ENCODE data around the gene GNA14. TPM values are rescaled to one million over a fixed set of nuclear protein-coding genes. Genes with fewer than 3 reads are reported as not detected.

The GNA14 gene
- total RNA-seq, 1 experiment from 2014 or later: 0.37 TPM

GRCh38 chr9:77586591-77586990 is 61.5 kb downstream of the GNA14 start:
- WGBS (ENCODE audit: extremely low coverage, insufficient read length, low lambda C conversion rate): no CpG with 5 or more reads among the region's 12 CpGs
- no peak overlapping the region for H3K4me2 ChIP-seq (ENCODE audit: insufficient read depth, insufficient read length, low read length)
- H3K18ac ChIP-seq (ENCODE audit: insufficient read length, low read depth, low read length): no peak overlapping the region
- H3K9me3 ChIP-seq (ENCODE audit: control insufficient read depth, low read depth, low read length): no peaks in the 10 kb centered on the region
- no peak overlapping the region for H4K5ac ChIP-seq (ENCODE audit: insufficient read length, low read depth, low read length)
- peak overlapping the region in 2 of 3 experiments; percentile 39 to 96; a peak in 3 of 7 replicates for H3K27ac Mint-ChIP-seq
- TF ChIP-seq CTCF (conservative IDR thresholded peaks at IDR 0.05): no peak
- H4K20me1 ChIP-seq (ENCODE audit: control insufficient read depth, insufficient read depth, insufficient read length): no peaks in the 10 kb centered on the region
- no peak overlapping the region for H2AK5ac ChIP-seq (ENCODE audit: insufficient read length, low read length)
- H2BK15ac ChIP-seq (ENCODE audit: low read depth, low read length): no peak overlapping the region
- H3K27ac ChIP-seq (ENCODE audit: insufficient read length, low read depth, low read length): no peak overlapping the region
- H3K23ac ChIP-seq (ENCODE audit: insufficient read length, low read depth, low read length): no peak overlapping the region
- H2BK20ac ChIP-seq (ENCODE audit: low read depth, low read length, poor library complexity, severe bottlenecking): no peak overlapping the region
- no peaks in the 10 kb centered on the region for H3K79me1 ChIP-seq (ENCODE audit: insufficient read depth, low read depth, low read length, poor library complexity, severe bottlenecking)
- no peak overlapping the region for H3K9ac ChIP-seq (ENCODE audit: extremely low read depth, insufficient read length, low read length)
- no peak overlapping the region for H4K91ac ChIP-seq (ENCODE audit: insufficient read length, low read depth, low read length)
- no peaks in the 10 kb centered on the region for H3K23me2 ChIP-seq (ENCODE audit: insufficient read length, low read depth, low read length, poor library complexity, severe bottlenecking)
- H3K56ac ChIP-seq (ENCODE audit: insufficient read length, low read depth, low read length): no peak overlapping the region
- peaks cover 0 to 5% (median 0%) of the 10 kb centered on the region in 3 experiments; a peak in 2 of 7 replicates for H3K36me3 Mint-ChIP-seq (ENCODE audit: insufficient read depth in 1 of 3, low read depth in 3 of 3)
- H3K4me1 ChIP-seq (ENCODE audit: insufficient read depth, low read length): peaks cover 25% of the 10 kb centered on the region
- no peaks in the 10 kb centered on the region for H3K9me3 Mint-ChIP-seq
- DNase-seq: no peak
- H2BK5ac ChIP-seq (ENCODE audit: insufficient read length, low read length): no peak overlapping the region
- no peak overlapping the region for H2BK120ac ChIP-seq (ENCODE audit: low read depth, low read length, poor library complexity, severe bottlenecking)
- H3T11ph ChIP-seq (ENCODE audit: low read length): no peak overlapping the region
- no peak overlapping the region for H4K8ac ChIP-seq (replicated peaks; ENCODE audit: insufficient read length, low read depth, low read length)
- H3K4me1 Mint-ChIP-seq: peaks cover 61 to 70% of the 10 kb centered on the region in 2 experiments
- peaks cover 2% of the 10 kb centered on the region; the same call in 1 of the 2 replicates for H3K79me2 ChIP-seq (ENCODE audit: insufficient read depth, low read length)
- no peak overlapping the region for H3K4ac ChIP-seq (ENCODE audit: low read depth, low read length)
- no peaks in the 10 kb centered on the region for H3K27me3 ChIP-seq (ENCODE audit: insufficient read depth, low read length)
- H2BK12ac ChIP-seq (ENCODE audit: insufficient read length, low read depth, low read length): no peak overlapping the region
- no peak overlapping the region for H2AFZ ChIP-seq (ENCODE audit: low read length)
- no peak overlapping the region for H3K4me3 Mint-ChIP-seq
- no peaks in the 10 kb centered on the region; the same call in 1 of the 2 replicates for H3K27me3 Mint-ChIP-seq (ENCODE audit: low read depth)
- H3K14ac ChIP-seq (ENCODE audit: insufficient read depth, low read length): no peak overlapping the region
